Astrocyte (in vitro differentiated cells and primary cell): Measurements from ENCODE around the gene TAP2.
"Not testable (repeated sequence)": the region's sequence is repeated elsewhere in the genome, so short reads cannot be mapped to it uniquely, and the experiment has no call there.

ENCODE experiments used
- CTCF ChIP-seq: IDR thresholded peaks from 2 replicates; pipeline ENCODE4 v1.5.1; 2011; ENCODE audit warnings: low read depth, mild to moderate bottlenecking, inconsistent platforms, low read length, moderate library complexity; ENCODE audit not compliant: insufficient read depth
- EZH2 ChIP-seq: IDR thresholded peaks from 2 replicates; pipeline ENCODE4 v1.6.1; 2012; ENCODE audit warnings: mild to moderate bottlenecking, low read length, inconsistent platforms; ENCODE audit not compliant: insufficient read depth

DNA sequence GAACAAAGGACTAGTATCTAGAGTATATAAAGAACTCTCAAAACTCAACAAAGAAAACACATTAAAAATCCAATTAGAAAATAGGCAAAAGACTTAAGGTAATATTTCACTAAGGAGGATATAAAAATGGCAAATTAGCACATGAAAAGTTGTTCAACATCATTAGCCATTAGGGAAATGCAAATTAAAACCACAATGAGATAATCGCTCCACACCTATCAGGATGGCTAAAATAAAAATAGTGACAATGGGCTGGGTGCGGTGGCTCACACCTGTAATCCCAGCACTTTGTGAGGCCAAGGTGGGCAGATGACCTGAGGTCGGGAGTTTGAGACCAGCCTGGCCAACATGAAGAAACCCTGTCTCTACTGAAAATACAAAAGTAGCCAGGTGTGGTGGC is 42.4 kb upstream of the TAP2 start:
- not testable (repeated sequence) for TF ChIP-seq CTCF, EZH2
